ENCODE measurements around the gene UBE2O.

UBE2O gene

GRCh38 chr17:76484228-76484725, 31.3 kb upstream of the UBE2O start:
- DNase-seq (ENCODE audit: low read depth) = no peak

- no peak for DNase-seq (ENCODE audit: low read depth)
These were observed 28.2 kb upstream of the UBE2O start for GRCh38 chr17:76481071-76481655.

- DNase-seq (ENCODE audit: low read depth) = no peak
These were observed 27.7 kb upstream of the UBE2O start for GRCh38 chr17:76480632-76481031.

GRCh38 chr17:76479515-76480060, 26.6 kb upstream of the UBE2O start:
- DNase-seq (ENCODE audit: low read depth) = no peak

GRCh38 chr17:76478730-76479514, 26.0 kb upstream of the UBE2O start:
- no peak for DNase-seq (ENCODE audit: low read depth)

GRCh38 chr17:76478097-76478496, 25.1 kb upstream of the UBE2O start:
- DNase-seq (ENCODE audit: low read depth) = no peak

- no peak for DNase-seq (ENCODE audit: low read depth)
These were observed 24.6 kb upstream of the UBE2O start for GRCh38 chr17:76477576-76477975.

- no peak for DNase-seq (ENCODE audit: low read depth)
These were observed 23.8 kb upstream of the UBE2O start for GRCh38 chr17:76476736-76477135.

- no peak for DNase-seq (ENCODE audit: low read depth)
These were observed 22.4 kb upstream of the UBE2O start for GRCh38 chr17:76475302-76475701.

GRCh38 chr17:76474894-76475293, 21.9 kb upstream of the UBE2O start:
- DNase-seq (ENCODE audit: low read depth) = no peak

GRCh38 chr17:76474238-76474637, 21.3 kb upstream of the UBE2O start:
- DNase-seq (ENCODE audit: low read depth) = no peak

- DNase-seq (ENCODE audit: low read depth) = no peak
These were observed 20.6 kb upstream of the UBE2O start for GRCh38 chr17:76473541-76473985.

GRCh38 chr17:76472726-76473125, 19.8 kb upstream of the UBE2O start:
- no peak for DNase-seq (ENCODE audit: low read depth)

- no peak for DNase-seq (ENCODE audit: low read depth)
These were observed 19.3 kb upstream of the UBE2O start for GRCh38 chr17:76472258-76472645.

GRCh38 chr17:76471498-76472257, 18.7 kb upstream of the UBE2O start:
- DNase-seq (ENCODE audit: low read depth) = no peak

GRCh38 chr17:76469991-76470739, 17.2 kb upstream of the UBE2O start:
- no peak for DNase-seq (ENCODE audit: low read depth)

- DNase-seq (ENCODE audit: low read depth) = no peak
These were observed 16.4 kb upstream of the UBE2O start for GRCh38 chr17:76469076-76469990.

GRCh38 chr17:76468634-76469010, 15.7 kb upstream of the UBE2O start:
- no peak for DNase-seq (ENCODE audit: low read depth)

- DNase-seq (ENCODE audit: low read depth) = no peak
These were observed 15.1 kb upstream of the UBE2O start for GRCh38 chr17:76467809-76468633.

GRCh38 chr17:76467366-76467765, 14.4 kb upstream of the UBE2O start, which contains the start of gene AANAT:
TSS of gene AANAT (plus strand) at chr17:76467603. CDS start at chr17:76468747, 1,144 bp downstream.
- no peak for DNase-seq (ENCODE audit: low read depth)

Data from activated T-cell treated with anti-CD3 and anti-CD28 coated beads for 1 hour (primary cell).